Right ventricle myocardium inferior (tissue), 1 donor: Measurements from ENCODE around the gene IFNK. TPM values are rescaled to one million over a fixed set of nuclear protein-coding genes. Genes with fewer than 3 reads are reported as not detected.

Experiments
- ATAC-seq: fragments of 200-7000 bp; cut with Tn5 transposase; one replicate; pipeline ENCODE4 v1.9.1; 2020; ENCODE audit warnings: mild to moderate bottlenecking, moderate library complexity
- DNase-seq: peaks from one replicate; pipeline ENCODE4 v3.0.0; 2021; ENCODE audit errors: missing footprints
- intact Hi-C: fragments of 100-400 bp; cut with DNase I; formaldehyde crosslinking; loops from one replicate; pipeline ENCODE4 v1.11.0; 2022
- total RNA-seq: library from RNA; stranded (reverse); fragmentation: NEBNext Ultra II Directional; extraction: Animal tissue kit (Norgen Biotek cat#: 25700); gene quantifications from one replicate; pipeline ENCODE4 v1.2.1, GENCODE V29; 2021
- donor health status: DM: no; HTN: yes; CAD: no; lungs with severe emphysema.

IFNK gene
- total RNA-seq, 1 donor from 2014 or later = not detected

DNA sequence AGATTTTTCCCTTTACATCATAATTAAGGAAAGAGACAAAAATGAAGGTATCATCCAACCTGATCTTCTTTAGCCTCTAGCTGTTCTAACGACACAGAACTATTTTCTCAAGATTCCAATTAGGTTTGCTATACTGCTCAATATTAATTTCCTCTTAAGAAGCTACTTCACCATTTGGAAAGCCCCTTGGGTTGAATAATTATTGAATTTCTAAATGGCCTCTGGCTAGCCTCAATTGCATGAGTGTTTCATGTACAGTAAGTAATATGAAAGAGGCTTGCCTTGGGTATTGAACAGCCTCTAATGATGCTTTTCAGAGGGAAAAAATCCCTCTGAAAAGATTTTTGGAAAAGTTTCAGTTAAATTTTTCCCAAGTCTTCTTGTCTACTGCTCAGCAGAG, 9.2 kb downstream of the IFNK start:
- DNase-seq (no peak), ATAC-seq (no peak)
- intact Hi-C loops = no loop called here

DNA sequence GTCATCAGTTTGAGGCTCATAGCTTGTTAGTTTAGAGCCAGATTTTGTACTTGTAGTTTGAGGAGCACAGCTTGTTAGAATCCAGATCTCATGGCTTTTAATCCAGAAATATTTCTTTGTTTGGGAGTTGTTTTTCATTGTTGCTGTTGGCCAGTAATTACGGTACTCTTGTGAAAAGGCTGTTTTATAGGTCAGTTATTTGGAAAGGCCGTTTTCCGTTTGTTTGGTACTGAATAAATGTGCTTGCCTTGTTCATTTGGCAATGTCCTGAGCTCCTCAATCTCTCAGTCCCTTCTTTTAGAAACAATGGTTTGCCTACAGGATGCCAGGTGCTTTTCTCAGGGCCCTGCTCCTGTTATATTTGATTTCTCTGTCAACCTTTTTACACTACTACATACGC, 10.0 kb downstream of the IFNK start:
- intact Hi-C loops = no loop called here
- ATAC-seq = no peak
- DNase-seq = no peak

- intact Hi-C loops = no loop called here
- ATAC-seq (no peak), DNase-seq (no peak)
Measured at GRCh38 chr9:27534658-27535209, 10.6 kb downstream of the IFNK start.

DNA sequence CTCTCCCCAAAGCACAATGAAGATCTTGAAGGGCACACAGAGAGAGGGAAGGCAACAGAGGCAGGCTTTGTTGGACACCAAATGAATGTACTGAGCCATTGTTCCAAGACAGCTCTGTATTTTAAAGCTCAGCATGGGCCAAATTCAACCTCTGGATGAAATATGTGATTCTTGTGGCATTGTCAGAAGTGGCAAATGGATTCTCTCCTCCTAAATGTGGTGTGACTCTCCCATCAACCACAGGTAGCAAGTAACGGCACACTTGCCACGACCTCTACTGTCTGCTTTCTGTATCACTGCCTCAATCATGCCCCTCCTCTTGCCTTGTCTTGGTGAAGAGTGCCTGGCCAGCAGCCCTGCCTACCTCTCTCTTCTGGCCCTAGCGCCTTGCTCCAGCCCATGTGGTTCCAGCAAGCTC, 11.6 kb downstream of the IFNK start:
- ATAC-seq (no peak), DNase-seq (no peak)
- intact Hi-C loops = no loop called here

- intact Hi-C loops = no loop called here
- ATAC-seq (no peak), DNase-seq (no peak)
Measured at GRCh38 chr9:27536168-27536567, 12.1 kb downstream of the IFNK start.

DNA sequence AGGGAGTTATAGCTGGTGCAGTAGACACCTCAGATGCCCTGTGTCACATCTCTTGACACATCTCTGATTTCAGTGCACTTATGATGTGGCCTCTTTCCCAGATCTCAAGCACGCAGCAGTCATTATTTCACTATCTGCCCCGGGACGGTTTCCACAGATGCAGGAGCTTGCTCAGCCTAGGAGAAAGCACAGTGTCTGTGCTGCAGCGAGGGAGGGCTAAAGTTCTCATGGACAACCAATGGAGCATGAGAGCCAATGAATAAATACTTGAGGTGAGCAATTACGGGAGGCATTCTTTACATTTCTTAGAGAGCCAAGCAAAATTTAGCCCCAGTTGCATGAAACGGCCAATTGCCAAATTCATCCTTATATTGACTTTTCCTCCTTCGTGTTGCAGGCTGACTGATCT, 12.9 kb downstream of the IFNK start:
- intact Hi-C loops = no loop called here
- DNase-seq (no peak), ATAC-seq (no peak)

GRCh38 chr9:27537756-27538155, 13.7 kb downstream of the IFNK start:
- DNase-seq = no peak
- no peak for ATAC-seq
- intact Hi-C loops = no loop called here

- intact Hi-C loops = no loop called here
- ATAC-seq (no peak), DNase-seq (no peak)
Measured at GRCh38 chr9:27538647-27539046, 14.6 kb downstream of the IFNK start.

- ATAC-seq (peak; percentile 88), DNase-seq (peak; percentile 11)
- intact Hi-C loops = no loop called here
Measured at GRCh38 chr9:27539479-27540441, 15.7 kb downstream of the IFNK start.

- no peak for ATAC-seq
Measured at GRCh38 chr9:27540502-27540901, 16.4 kb downstream of the IFNK start.

DNA sequence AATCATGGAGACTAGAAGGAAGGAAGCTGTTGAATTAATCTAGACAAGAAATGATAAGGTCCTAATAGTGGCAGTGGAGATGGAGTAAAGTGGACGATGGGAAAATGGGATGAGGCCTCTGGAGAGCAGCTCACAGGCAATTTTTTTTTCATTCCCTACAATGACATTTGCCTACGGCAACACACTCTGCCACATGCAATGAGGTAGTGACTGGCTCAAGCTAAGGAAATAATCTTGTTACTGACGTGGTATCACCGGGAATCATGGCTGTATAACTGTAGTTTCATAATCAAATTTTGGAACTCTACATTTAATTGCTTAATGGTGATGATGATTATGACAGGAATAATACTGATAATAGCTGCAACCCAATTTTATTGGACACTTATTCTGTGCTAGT, 17.6 kb downstream of the IFNK start:
- ATAC-seq (no peak), DNase-seq (no peak)
- intact Hi-C loops = no loop called here

More at GRCh38 chr9:27540502-27540901, 16.4 kb downstream of the IFNK start:
- no peak for DNase-seq
- intact Hi-C loops = no loop called here

- DNase-seq (no peak), ATAC-seq (no peak)
- intact Hi-C loops = no loop called here
Measured at GRCh38 chr9:27542508-27542907, 18.4 kb downstream of the IFNK start.

DNA sequence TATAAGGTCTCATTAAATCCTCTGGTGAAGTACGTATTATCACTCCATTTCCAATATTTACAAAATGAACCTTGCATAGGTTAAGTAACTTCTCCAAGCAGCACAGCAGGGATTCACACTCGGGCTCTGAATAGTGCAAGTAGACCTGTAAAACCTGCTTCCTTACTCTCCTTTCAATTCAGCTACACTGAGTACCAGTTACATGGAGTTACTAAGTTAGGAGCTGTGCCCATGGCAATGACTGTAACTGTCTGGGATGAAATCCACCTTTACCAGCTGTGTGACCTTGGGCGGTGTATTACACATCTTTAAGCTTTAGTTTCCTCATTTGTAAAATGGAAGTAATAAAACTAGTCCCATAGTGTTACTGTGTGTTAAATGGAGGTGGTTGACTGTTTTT, 21.4 kb downstream of the IFNK start:
- ATAC-seq (no peak), DNase-seq (no peak)
- intact Hi-C loops = no loop called here

DNA sequence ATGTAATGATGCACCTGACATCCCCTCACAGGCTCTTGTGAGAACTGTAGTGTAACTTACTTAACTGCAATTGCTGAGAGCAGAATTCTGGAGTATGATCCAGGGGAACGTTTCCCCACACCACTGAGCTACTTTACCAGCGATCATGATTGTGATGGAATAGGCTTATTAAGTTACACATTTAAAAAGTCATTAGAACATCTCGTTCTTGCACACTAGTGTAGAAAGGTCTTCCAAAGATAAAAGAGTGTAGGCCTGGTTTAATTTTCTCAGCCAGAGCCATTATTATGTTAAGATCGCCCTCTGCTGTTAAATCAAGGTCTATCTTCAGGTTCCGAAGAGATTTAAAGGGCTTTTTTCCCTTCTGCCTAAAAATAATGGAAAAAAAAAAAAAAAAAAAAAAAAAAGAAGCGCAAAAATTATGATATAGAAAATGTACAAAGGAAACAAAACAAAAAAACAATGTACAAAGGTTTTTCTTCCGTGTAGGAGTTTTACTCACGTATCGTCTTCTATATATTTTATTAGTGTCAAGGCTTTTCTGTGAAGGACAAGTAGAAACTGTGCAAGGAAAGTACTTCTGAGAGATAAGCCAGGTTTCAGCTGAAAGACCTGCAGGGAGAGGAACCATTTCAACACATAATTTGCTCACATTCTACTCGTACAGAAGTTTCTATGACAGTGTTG, 24.1 kb downstream of the IFNK start:
- peak; percentile 76 for ATAC-seq
- DNase-seq = no peak
- intact Hi-C loops = loop anchor here (1.0 to 2.0 kb wide), 2 partner anchors 215 to 301 kb away; no protein-coding TSS in a partner anchor

DNA sequence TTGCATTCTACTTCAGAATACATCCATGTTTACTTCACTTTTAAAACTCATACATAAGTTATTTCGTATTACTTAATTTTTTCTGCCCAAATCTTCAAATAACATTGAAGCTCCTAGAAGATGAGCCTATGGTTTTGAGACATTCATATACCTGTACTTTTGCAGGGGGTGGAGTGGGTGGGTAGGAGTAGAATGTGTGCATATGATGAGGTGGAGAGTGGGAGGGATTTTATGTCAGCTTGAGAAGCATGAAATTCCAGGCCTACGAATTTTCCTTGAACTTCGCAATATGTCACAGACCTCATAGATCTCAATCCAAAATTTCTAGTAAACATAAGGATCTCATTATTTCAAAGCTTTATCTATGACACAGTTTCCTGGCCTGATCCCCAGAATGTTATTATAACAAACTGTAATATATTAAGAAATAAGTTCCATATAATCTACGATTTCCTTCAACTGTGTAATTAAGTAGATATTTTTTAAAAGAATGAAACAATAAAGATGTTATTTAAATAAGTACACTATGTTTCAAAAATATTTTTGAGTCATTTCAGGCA, 25.2 kb downstream of the IFNK start:
- intact Hi-C loops = loop anchor here (2.0 kb wide), 1 partner anchor 302 kb away; no protein-coding TSS in a partner anchor
- no peak for DNase-seq
- ATAC-seq = no peak

DNA sequence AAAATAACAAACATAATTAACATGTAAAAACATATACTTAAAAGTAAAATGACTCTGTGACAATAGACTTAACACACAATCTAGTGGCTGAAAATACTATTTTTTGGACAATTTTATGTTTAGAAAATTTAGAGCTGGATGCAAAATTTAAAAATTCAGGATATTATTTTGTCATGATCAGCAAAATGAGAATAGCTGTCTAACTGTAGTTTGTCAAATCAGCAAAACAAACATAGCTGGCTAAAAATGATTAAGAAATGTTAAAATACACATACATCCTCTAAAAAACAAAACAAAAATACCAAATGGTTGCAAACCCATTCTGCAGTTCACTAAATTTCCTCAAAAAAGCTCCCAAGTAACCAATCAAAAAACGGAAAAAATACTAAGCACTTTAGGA, 30.6 kb downstream of the IFNK start:
- no peak for ATAC-seq
- no peak for DNase-seq
- intact Hi-C loops = no loop called here

- no peak for ATAC-seq
- no peak for DNase-seq
- intact Hi-C loops = no loop called here
Measured at GRCh38 chr9:27556470-27556869, 32.4 kb downstream of the IFNK start.

GRCh38 chr9:27558307-27558706, 34.2 kb downstream of the IFNK start:
- ATAC-seq (no peak), DNase-seq (no peak)
- intact Hi-C loops = no loop called here

DNA sequence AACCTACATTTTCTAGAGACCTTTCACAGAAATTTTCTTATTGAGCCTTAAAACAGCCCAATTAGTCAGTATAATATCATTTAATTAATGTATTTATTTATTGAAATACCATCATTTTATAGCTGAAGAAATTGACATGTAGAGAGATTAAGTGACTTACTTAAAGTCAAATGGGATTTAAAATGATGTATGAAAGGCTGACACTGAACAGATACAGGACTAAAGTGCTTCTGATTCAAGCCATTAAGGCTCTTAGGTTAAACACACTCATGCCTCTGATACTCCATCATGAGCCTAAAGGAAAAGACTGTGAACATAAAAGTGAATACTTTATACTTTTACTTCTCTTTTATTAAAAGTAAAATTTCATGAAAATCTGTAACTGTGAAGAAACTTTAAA, 36.4 kb downstream of the IFNK start:
- ATAC-seq (no peak), DNase-seq (no peak)
- intact Hi-C loops = no loop called here
